Nucleus accumbens (tissue), 56 donors: Measurements from ENCODE around the gene TNFRSF21.
"Not testable (repeated sequence)": the region's sequence is repeated elsewhere in the genome, so short reads cannot be mapped to it uniquely, and the experiment has no call there.

Experiments used
- DNase-seq, 56 donors: peaks; one replicate each; lab custom pipeline; 2025; lab: John Stamatoyannopoulos, UW

TNFRSF21 gene

DNA sequence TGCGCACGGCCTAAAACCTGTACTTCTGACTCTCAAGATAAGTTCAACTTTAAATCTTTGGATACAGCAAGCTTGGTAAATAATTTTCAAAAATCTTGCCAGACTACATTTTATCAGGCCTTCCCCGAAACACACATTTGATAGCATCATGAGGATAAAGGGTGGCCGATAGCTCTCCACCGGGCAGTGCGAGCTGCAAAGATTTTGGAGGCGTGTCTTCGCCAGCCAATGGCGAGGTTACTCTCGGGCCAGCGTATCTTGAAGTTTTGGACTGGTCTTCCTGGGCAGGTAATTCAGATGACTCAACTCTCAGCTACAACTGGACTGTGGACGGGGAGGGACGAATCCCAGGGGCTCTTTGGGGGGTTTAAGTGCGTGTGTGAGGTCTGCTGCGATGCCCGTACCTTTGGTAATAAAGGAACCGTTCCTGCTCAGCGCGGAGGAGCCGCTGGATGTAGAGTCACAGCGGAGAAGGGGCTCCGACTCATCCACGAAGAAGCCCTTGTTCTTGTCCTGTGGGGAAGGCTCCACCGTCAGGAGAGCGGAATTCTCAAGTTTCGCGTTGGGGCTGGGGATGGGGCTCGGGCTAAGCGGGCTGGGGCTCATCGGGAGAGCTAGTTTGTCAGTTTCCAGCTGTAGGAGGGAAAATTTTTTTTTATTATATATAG, 75.3 kb downstream of the TNFRSF21 start:
- DNase-seq: no peak

DNA sequence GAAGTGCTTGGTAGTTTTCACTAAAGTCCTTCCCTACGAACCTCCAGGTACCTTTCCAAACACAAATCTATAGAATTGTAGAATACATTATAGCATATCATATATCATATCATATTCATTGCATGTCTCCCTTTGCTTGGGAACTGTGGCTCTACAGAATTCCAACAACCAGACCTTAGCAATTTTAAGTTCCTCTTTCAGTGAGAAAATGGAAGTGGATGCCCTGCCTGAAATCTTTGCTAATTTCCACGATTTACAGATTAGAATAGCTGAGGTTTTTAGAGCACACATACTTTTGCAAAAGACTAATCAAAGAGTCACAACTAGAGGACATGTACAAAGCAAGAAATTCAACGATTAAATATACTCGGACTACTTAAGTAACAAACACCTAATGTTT, 78.6 kb downstream of the TNFRSF21 start:
- no peak for DNase-seq

DNA sequence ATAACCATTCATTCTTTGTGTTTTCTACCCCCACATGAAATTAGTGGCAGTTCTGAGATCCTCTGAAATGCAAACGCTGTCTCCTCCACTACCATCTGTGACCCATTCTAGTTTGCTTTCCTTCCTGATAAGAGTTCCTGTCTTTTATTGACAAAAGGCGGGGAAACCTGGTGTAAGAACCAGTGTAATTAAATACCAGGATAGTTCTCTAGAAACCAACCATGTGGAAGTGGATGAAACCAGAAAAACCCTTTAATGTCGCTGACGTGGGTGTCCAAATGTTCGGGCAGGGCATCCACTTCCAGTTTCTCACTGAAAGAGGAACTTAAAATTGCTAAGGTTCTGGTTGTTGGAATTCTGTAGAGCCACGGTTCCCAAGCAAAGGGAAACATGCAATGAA, 79.1 kb downstream of the TNFRSF21 start:
- no peak for DNase-seq

DNA sequence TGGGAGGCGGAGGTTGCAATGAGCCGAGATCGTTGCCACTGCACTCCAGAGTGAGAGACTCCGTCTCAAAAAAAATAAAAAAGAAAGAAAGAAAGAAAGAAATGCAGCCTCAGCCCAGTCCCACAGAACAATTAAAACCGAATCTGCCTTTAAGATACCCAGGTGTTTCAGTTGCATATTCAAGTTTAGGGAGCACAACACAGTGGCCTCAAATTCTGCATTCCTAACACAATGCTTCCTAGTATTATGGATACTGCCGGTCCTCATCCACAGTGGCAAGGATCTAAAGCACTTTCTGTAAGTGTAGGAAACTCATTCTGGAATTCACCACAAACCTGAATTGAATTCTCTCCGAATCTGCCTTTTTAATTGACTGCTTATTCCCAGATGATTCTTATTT, 80.5 kb downstream of the TNFRSF21 start:
- no peak for DNase-seq

DNA sequence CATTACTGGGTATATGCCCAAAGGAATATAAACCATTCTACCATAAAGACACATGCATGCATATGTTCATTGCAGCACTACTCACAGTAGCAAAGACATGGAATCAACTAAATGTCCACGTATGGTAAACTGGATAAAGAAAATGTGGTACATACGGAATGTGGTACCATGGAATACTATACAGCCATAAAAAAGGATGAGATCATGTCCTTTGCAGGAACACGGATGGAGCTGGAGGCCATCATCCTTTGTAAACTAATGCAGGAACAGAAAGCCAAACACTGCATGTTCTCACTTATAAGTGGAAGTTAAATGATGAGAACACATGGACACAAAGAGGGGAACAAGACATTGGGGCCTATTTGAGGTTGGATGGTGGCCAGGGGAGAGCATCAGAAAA, 81.6 kb downstream of the TNFRSF21 start:
- not testable (repeated sequence) for DNase-seq

DNA sequence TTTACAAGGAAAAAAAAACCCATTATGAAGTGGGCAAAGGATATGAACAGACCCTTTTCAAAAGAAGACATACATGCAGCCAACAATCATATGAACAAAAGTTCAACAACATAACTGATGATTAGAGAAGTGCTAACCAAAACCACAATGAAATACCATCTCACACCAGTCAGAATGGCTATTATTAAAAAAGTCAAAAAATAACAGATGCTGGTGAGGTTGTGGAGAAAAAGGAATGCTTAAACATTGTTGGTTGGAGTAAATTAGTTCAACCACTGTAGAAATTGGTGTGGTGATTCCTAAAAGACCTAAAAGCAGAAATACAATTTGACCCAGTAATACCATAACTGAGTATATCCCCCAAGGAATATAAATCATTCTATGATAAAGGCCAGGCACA, 86.5 kb downstream of the TNFRSF21 start:
- not testable (repeated sequence) for DNase-seq

DNA sequence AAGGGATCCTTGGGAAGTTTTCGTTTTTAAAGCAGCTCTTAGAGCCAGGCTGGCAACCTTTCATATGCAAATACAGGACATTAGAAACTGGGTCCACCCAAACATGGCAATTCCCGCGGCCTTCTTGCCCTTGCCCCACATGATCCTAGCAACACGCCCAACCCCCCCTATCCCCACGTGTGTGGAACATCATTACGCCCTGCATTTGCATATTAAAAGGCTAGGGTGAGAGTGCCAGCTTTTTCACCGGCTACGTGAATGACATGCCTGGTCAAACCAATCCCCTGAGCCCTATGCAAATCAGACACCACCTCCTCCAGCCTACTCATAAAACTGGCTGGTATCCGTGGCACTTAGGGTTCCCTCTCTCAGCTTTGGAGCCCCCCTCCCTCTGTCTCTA, 88.1 kb downstream of the TNFRSF21 start:
- DNase-seq: no peak

DNA sequence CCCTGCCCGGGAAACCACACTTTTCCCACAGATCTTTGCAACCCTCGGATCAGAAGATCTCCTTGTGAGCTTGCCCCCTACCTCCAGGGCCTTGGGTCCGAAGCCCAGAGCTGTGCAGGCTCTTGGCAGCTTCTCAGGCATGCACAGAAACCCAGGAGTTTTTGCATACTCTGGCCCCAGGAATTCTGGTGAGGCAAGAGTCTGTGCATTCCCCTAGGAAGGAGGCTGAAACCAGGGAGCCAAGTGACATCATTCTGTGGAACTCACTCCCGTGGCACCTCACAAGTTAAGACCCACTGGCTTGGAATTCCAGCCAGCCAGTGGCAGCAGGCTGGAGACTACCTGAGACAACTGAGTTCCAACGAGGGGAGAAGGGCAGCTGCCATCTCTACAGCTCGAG, 100.1 kb downstream of the TNFRSF21 start:
- DNase-seq: no peak

DNA sequence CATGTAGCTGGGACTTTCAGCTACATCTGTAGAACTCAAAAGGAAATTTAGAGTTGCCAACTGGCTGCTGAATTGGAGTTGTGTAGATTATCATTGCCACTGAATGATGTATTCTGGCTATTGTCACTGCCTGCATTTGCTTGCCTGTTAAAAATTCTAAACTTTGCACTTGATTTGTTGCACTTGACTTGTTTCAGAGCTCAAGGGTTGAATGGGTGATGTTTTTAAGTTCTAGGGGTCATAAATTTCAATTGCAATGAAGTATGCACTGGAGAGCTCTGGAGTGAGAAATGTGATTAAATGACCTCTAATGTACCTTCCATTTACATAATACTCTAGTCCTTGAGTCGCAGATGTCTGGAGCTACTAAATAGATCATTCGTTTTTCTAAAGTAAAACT, 102.4 kb downstream of the TNFRSF21 start:
- DNase-seq: no peak

DNA sequence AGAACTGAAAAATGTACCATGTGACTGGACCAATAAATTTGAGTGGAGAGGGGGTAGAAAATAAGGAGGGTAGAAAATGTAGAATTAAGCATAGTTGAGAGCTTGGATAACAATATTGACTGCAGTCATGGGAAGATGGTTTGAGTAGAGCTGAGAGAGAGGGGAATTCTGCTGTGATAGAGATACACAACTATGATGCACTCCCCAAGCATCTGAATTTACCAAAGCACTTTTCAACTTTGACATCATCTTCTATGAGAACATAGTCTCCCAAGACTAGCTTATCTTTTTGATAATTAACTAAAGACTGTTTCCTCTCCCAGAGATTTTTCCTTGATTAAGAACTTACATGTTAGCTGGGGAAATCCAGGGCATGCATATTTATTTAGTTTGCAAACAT, 103.1 kb downstream of the TNFRSF21 start:
- DNase-seq: no peak

DNA sequence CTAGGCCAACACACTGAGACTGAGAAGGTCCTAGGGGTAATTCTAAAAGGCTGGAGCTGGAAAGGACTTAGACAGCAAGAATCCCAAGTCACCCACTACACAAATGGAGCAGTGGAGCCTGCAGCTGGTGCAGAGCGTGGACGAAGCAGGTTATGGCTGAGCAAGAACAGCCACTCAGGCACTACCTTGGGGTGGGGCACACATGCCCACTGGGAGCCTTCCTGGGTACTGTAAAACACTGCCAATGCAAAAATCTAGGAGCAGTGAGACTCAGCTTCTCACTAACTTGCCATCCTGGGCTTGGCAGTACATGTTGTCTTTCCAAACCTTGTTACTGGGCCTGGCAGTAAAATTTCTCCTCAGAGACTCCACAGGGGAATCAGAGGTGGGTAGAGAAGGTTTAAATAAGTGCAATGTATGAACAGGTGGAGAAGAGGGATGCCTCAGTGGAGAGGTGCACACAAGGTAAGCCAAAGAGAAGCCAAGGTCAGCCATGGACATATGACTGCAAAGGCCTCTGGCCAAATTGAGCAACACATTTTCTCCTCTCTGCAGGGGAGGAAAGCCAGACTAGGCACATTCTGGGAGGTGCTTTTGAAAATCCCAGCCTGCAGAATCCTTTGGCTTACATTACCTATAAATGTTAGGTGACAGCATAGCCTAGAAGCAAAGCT, 105.6 kb downstream of the TNFRSF21 start:
- DNase-seq: no peak

DNA sequence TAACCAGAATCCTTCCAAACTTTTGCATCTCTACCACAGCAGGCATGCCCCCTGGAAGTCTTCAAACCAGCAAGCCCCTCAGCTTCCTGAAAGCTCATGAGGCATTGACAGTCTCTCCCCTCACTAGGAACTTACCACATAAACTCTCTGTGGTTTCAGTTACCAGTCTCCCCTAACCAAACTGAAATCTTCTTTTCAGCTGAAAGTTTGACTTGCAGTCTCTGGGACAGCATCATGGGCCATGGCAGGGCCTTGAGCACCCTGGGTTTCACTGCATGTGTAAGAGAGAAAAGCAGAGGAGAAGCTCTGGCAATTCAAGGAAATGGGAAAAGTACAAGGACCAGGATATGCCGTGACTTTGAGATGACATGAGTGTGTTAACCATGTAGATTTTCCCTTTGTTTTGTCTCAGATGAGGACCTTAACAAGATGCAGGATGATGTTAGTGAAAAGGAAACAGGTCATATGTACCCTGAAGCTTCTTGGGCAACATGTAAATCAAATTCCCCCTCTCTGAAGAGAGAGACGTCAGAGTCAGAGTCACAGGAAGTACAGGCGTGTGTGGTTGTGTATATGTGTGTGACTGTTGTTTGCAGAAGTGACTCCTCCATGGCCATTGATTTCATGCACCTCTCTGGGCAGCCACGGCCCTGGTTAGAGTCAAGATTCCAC, 106.3 kb downstream of the TNFRSF21 start:
- DNase-seq: no peak

DNA sequence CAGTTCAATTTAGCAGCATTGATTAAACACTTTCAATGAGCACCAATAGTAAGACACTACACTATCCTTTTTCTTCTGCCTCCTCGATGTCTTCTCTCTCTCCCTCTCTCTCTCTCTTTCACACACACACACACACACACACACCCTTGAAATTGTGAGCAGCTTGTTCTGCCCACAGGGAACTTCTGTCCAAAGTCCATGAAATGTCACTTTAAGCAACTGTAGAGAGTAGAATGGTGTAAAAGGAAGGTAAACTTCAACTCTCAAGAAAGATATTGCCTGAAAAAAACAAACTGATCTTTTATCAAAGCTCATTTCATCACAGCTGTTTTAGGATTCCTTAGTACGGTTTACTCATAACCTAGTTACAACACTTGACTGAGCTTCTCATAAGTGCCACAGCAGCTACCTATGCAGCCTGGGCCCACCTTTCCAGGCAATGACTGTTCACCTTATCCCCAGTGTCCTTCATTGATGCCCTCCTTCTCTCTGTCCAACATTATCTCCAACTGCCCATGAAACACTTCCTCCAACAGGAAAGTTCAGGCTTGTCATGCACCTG, 107.0 kb downstream of the TNFRSF21 start:
- no peak for DNase-seq

DNA sequence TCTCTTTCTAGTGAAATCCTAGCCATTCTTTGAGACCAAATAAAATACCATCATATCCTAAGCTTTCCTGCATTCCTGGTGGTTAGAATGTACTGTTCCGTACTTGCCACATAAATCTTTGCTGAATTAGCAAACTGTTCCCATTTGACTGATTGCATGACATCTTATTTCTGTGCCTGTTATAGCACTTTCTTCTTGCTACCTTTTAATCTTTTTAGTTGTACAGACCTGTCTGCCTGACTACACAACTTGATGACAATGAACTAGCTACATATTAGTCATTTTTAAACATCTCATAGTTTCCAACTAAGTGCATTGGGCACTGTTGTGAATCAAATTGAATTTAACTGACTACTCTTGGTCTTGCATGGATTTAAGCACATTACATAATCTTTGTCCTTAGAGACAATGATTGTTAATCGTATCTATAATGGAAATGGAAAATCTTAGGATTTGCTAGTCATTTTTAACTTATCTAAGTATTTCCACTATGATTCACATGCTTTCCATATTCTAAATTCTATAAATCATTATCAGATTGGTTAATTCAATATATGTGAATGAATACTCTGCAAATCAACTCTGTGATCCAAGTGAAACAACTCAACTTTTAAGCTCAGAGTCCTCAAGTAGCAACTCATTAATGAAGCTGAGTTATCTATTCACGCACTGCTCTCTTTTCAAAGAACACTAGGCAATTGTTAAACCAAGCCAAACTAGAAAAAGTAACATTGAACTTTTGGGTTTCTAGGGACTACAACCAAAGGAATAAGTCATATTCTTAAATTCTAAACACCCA, 109.0 kb downstream of the TNFRSF21 start:
- DNase-seq: no peak

DNA sequence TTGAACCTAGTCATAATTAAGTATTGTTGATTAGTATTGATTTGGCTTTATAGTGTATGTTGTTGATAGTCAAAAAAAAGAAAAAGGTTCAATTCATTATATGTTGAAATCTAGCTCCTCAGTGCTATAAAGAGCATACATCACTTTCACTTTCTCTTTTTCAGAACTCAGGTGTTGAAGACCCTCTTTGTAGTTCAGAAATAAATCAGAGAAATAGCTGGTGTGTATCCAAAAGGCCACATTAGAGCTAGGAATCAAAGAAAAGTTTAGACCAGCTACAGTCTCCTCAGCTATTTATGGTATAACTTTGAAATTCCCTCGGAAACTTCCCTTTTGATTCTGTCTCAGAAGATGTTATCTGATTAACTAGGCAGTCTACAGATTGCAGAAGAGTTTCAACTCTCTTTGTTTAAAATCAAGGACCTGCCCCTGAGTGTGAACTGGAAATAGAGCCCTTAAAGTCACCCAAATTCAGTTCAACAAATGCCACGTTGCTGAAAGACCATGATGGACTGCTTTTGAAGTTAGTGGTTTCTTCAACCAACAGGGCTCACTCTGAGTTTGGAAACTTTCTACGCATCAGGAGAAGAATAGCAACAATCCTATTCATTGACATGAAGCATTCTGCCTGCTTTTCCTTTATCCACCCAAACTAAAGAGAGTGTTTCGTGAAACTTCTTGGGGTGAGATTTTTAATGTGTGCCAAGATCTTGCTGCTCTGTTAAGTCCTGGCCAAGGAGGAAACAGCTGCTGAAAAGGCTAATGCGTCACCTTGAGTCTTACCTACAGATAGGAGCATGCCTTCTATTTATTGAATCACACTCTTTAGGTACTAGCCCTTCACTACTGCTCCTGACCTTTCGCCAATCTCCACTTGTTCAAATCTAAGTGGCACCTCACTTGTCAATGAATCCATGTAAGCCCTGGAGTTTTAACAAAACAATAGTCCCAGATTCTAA, 111.7 kb downstream of the TNFRSF21 start:
- no peak for DNase-seq

DNA sequence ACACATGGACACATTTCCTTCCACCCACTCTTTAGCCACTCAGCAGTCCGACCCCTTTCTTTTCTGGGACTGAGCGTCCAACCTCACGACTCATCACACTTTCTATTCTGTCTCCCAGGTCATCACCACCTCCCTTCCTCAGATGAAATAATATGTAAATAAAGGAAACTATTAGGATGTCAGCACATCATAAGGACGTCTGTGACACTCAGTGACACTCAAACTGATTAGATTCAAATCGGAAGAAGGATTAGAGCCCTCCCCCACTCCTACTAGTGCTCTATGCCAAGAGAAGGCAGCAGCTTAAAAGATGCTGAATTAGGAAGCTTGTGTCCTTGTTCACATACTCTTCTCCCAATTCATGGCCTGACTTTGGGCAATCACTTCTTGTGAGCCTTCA, 113.6 kb downstream of the TNFRSF21 start:
- DNase-seq: no peak

DNA sequence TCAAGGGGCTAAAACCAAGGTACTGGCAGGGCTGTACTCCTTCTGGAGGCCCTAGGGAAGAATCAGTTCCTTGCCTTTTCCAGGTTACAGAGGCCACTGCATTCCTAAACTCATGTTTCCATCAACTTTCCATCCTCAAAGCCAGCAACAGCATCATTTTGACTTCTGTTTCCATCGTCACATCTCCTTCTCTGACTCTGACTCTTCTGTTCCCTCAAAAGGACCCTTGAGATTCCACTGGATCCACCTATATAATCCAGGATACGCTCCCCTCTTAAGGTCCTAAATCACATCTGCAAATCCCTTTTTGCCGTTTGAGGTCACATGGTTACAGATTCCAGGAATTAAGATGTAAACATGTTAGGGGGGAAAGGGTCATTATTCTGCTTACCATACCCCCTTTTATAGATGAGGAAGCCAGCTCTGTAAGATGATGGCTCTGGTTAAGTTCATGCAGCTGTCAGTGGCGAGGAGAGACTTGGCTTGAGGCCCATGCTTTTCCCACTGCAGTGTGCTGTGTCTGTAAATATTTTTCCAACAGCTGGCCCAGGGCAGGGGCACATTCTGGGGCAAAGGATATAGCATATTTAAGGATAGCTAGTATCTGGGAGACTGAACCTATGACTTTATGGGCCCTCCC, 114.6 kb downstream of the TNFRSF21 start:
- DNase-seq: no peak

DNA sequence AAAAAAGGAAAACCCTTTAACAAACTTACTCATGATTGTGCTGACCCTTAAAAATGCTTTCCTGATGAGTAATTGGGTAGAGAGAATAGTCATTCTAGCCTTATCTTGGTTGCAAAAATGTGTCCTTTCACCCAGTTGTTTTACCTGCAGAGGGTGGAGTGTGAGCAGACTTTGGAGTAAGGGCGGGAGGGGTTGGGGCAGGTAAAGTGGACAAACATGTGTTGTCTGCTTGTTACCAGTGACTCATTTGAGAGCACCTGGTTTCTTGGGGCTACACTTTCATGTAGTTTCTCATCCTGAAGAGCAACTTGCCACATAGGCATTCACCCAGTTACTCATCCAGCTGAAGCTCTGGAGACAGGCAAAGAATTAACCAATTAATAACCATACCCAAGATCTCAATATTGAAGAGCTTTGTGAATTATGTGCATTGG, 121.1 kb downstream of the TNFRSF21 start:
- DNase-seq: no peak
